ENCODE data around the gene PTPRT. TPM values are rescaled to one million over a fixed set of nuclear protein-coding genes. Genes with fewer than 3 reads are reported as not detected.

Gene PTPRT
- total RNA-seq, 2 donors from 2014 or later = not detected

DNA sequence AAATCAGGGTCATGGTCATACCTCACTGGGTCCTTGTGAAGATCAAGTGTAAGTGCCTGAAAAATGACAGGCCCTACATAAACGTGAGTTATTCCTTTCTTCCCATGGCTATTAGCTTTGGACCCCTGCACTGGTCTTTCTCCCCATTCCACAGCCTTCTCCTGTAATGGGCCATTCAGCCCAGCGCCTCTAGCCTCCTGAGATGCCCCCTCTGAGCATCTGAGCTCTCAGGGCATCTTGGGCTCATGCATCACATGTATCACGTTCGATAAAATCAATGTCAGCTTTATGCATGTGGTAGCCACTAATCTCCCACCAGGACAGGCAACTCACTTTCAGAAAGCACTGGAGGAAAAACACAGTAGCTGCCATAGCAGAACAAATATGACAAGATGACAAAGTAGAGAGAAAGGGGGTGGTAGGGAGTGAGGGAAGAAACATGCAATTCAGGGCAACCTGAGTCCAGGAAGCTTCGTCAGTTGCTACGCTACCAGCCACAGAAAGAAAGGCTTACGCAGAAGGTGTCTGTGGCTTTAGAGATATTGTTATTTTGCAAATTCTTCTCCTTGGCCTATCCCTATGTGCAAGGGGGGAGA, 498.8 kb downstream of the PTPRT start:
- no peaks in the 10 kb centered on the region for H3K4me1 ChIP-seq (ENCODE audit: control insufficient read depth in 1 of 2, low read depth in 2 of 2)

DNA sequence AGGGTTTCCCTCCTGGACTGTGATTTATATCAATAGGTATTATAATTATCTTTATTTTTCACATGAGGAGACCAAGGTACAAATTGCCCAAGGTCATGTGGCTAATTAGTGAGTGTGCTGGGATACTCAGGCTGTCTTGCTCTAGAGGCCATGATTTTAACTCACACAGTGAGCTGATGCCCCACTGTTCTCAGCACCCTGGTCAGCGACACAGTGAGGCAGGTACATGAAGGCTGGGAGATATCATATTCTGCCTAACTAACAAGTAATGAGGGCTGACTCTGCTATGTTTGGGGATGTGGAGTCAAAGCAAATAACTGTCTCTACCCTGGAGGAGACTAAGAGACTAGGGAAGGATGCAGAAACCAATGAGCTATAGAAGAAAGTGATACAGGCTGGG, 501.1 kb downstream of the PTPRT start:
- ATAC-seq (ENCODE audit: insufficient number of reproducible peaks, low FRiP score, low read depth) = no peak

More for the DNA sequence above, 498.8 kb downstream of the PTPRT start:
- no peak for DNase-seq (ENCODE audit: low spot score)
- Histone ChIP-seq H3K27me3 (replicated peaks; ENCODE audit: insufficient read depth) (no peaks in the 10 kb centered on the region), H3K27ac (no peak overlapping the region), H3K9me3 (no peaks in the 10 kb centered on the region), H3K4me3 (no peak overlapping the region), H3K36me3 (no peaks in the 10 kb centered on the region)
- TF ChIP-seq, protein P1, sequence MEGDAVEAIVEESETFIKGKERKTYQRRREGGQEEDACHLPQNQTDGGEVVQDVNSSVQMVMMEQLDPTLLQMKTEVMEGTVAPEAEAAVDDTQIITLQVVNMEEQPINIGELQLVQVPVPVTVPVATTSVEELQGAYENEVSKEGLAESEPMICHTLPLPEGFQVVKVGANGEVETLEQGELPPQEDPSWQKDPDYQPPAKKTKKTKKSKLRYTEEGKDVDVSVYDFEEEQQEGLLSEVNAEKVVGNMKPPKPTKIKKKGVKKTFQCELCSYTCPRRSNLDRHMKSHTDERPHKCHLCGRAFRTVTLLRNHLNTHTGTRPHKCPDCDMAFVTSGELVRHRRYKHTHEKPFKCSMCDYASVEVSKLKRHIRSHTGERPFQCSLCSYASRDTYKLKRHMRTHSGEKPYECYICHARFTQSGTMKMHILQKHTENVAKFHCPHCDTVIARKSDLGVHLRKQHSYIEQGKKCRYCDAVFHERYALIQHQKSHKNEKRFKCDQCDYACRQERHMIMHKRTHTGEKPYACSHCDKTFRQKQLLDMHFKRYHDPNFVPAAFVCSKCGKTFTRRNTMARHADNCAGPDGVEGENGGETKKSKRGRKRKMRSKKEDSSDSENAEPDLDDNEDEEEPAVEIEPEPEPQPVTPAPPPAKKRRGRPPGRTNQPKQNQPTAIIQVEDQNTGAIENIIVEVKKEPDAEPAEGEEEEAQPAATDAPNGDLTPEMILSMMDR (IDR thresholded peaks at IDR 0.05) = no peak
- ATAC-seq (ENCODE audit: insufficient number of reproducible peaks, low FRiP score, low read depth) = no peak

DNA sequence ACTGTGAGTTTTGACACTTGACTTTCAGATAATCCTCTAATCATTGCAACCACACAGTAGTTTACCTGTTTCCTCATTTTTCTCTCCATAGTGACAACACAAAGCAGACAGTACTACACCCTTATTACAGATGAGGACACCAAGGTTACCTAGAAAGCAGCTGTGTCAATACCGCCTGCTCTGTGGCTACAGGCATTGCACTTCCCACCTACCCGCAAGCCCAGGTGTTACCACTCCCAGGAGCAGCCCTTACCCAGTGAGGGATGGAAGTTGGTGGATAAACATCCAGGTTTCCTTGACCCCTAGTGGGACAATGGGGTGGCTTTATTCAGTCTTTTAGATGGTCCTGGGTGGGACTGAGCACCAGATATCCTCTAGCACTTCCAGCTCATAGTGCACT, 503.6 kb downstream of the PTPRT start:
- TF ChIP-seq, protein P1 (IDR thresholded peaks at IDR 0.05) = no peak
- Histone ChIP-seq H3K4me3 (no peak overlapping the region), H3K36me3 (no peaks in the 10 kb centered on the region), H3K9me3 (no peaks in the 10 kb centered on the region), H3K27ac (no peak overlapping the region), H3K4me1 (ENCODE audit: control insufficient read depth in 1 of 2, low read depth in 2 of 2) (no peaks in the 10 kb centered on the region), H3K27me3 (replicated peaks; ENCODE audit: insufficient read depth) (no peaks in the 10 kb centered on the region)
- no peak for ATAC-seq (ENCODE audit: insufficient number of reproducible peaks, low FRiP score, low read depth)
- no peak for DNase-seq (ENCODE audit: low spot score)

More for the DNA sequence above, 501.1 kb downstream of the PTPRT start:
- DNase-seq (ENCODE audit: low spot score) = no peak
- Histone ChIP-seq H3K9me3 (no peaks in the 10 kb centered on the region), H3K4me1 (ENCODE audit: control insufficient read depth in 1 of 2, low read depth in 2 of 2) (no peaks in the 10 kb centered on the region), H3K36me3 (no peaks in the 10 kb centered on the region), H3K27ac (no peak overlapping the region), H3K4me3 (no peak overlapping the region), H3K27me3 (replicated peaks; ENCODE audit: insufficient read depth) (no peaks in the 10 kb centered on the region)
- TF ChIP-seq, protein P1 (IDR thresholded peaks at IDR 0.05) = no peak

DNA sequence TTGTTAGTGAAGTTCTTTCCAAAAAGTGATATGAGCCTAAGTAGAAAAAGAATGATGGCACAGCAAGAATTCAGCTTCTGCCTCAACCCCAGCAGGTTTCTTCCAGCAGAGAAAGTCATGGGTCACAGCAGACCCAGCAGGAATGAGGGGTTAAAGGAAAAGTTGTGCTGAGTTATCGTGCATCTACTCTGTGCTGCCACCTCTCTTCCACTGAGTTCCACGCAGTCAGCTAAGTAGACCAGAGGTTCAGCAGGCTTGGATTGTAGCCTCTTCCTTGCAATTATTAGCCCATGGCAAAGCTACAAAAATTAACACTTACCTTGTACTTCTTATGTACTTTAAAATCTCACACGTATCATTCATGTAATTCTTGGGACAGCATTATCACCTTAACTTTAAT, 510.8 kb downstream of the PTPRT start:
- Histone ChIP-seq H3K27me3 (replicated peaks; ENCODE audit: insufficient read depth) (no peaks in the 10 kb centered on the region), H3K27ac (no peak overlapping the region), H3K36me3 (no peaks in the 10 kb centered on the region), H3K4me1 (ENCODE audit: control insufficient read depth in 1 of 2, low read depth in 2 of 2) (no peaks in the 10 kb centered on the region), H3K9me3 (no peaks in the 10 kb centered on the region), H3K4me3 (no peak overlapping the region)
- TF ChIP-seq, protein P1 (IDR thresholded peaks at IDR 0.05) = no peak
- ATAC-seq (ENCODE audit: insufficient number of reproducible peaks, low FRiP score, low read depth) (no peak), DNase-seq (ENCODE audit: low spot score) (no peak)

DNA sequence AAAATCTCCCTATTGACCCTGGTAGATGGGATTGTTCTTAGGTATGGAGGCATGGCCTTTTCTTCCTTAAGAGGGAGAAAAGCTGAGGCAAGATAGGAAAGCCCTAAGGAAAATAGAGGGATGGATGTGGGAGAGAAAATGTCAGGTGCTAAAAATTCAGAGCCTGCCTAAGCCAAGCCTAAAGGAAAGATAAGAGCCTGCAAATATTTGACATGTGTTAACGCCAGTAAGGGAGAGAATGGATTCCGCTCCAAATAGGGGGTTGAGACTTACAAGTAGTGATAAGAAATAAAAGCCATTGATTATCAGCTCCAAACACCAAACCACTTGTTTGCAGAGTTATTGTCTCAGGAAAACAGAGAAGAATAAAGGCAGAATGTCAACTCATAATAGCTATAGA, 533.6 kb downstream of the PTPRT start:
- no peak overlapping the region for H3K4me3 ChIP-seq
- H3K36me3 ChIP-seq = no peaks in the 10 kb centered on the region
- TF ChIP-seq, protein P1 (IDR thresholded peaks at IDR 0.05) = no peak
- ATAC-seq (ENCODE audit: insufficient number of reproducible peaks, low FRiP score, low read depth) (no peak), DNase-seq (ENCODE audit: low spot score) (no peak)
- H3K27ac ChIP-seq = no peak overlapping the region
- no peaks in the 10 kb centered on the region for H3K27me3 ChIP-seq (replicated peaks; ENCODE audit: insufficient read depth)
- H3K4me1 ChIP-seq (ENCODE audit: control insufficient read depth in 1 of 2, low read depth in 2 of 2) = no peaks in the 10 kb centered on the region
- no peaks in the 10 kb centered on the region for H3K9me3 ChIP-seq
